K562 (cell line): ENCODE data around the gene RAD23B. TPM values are rescaled to one million over a fixed set of nuclear protein-coding genes. Genes with fewer than 3 reads are reported as not detected.

Experiments
- ETS2 ChIP-seq: IDR thresholded peaks from 2 replicates; pipeline ENCODE4 v1.6.1; 2016; ENCODE audit warnings: borderline replicate concordance, missing genetic modification characterization, mild to moderate bottlenecking, moderate library complexity, missing compliant biosample characterization; ENCODE audit not compliant: poor library complexity, severe bottlenecking
- MED1 ChIP-seq: sonication (generic); formaldehyde crosslinking; IDR thresholded peaks from 2 replicates; pipeline ENCODE4 v1.8.1; 2023; ENCODE audit warnings: missing genetic modification reagents, borderline replicate concordance
- PCBP2 ChIP-seq: fragments of 200-400 bp; formaldehyde crosslinking; IDR thresholded peaks from 2 replicates; pipeline ENCODE4 v1.6.1; 2018; ENCODE audit warnings: low read length, low read depth, mild to moderate bottlenecking, moderate library complexity; ENCODE audit not compliant: poor library complexity, severe bottlenecking
- POLR2B ChIP-seq: fragments of 450-650 bp; IDR thresholded peaks from 2 replicates; pipeline ENCODE4 v1.6.1; 2018; ENCODE audit warnings: low read depth; ENCODE audit not compliant: partially characterized antibody
- PURB ChIP-seq: sonication (generic); formaldehyde crosslinking; IDR thresholded peaks from 2 replicates; pipeline ENCODE4 v1.9.0; 2021; ENCODE audit warnings: low read depth, mild to moderate bottlenecking, missing genetic modification reagents
- ZFP1 ChIP-seq: fragments of 450-650 bp; formaldehyde crosslinking; IDR thresholded peaks from 2 replicates; pipeline ENCODE4 v1.4.0; 2020; ENCODE audit warnings: mild to moderate bottlenecking, mixed read lengths
- ZNF263 ChIP-seq: sonication (generic); formaldehyde crosslinking; IDR thresholded peaks from 2 replicates; pipeline ENCODE4 v1.8.0; 2022; ENCODE audit warnings: mild to moderate bottlenecking, missing genetic modification reagents, borderline replicate concordance
- ZNF324 ChIP-seq: fragments of 250-450 bp; sonication (Bioruptor Pico); IDR thresholded peaks from 2 replicates; pipeline ENCODE4 v1.4.0; 2020; ENCODE audit warnings: mild to moderate bottlenecking
- ZNF77 ChIP-seq: fragments of 250-450 bp; sonication (Bioruptor Pico); IDR thresholded peaks from 2 replicates; pipeline ENCODE4 v1.5.0; 2020
- polyA plus RNA-seq, 8 experiments: library from polyadenylated mRNA; depleted of rRNA in 4 of 8; stranded (reverse) in 5 of 8; unstranded in 3 of 8; fragments of >200 nt; fragmentation: Nextera tagmentation in 2 of 8; fragmentation: Illumina TruSeq in 1 of 8; extraction: Ambion mirVana in 2 of 8; extraction: Trizol in 1 of 8; gene quantifications; 2 replicates each; pipeline versions ENCODE4 v1.2.1 to v1.2.3, GENCODE V29; 2011 to 2014; ENCODE audit warnings: inconsistent platforms in 1 of 8, missing spikeins in 1 of 8
- total RNA-seq, 7 experiments: library from RNA; depleted of rRNA in 6 of 7; stranded (reverse); fragments of >200 nt in 6 of 7; fragmentation: Illumina TruSeq in 2 of 7; extraction: Trizol in 2 of 7; gene quantifications; 2 replicates each; pipeline versions ENCODE4 v1.2.1 to v1.2.3, GENCODE V29; 2011 to 2021; ENCODE audit warnings: low replicate concordance in 1 of 7
- TF ChIP-seq, protein P1 (sequence below): sonication (generic); formaldehyde crosslinking; IDR thresholded peaks from 2 replicates; pipeline ENCODE4 v1.8.1; 2022; ENCODE audit warnings: missing genetic modification reagents
- TF ChIP-seq, protein P2 (sequence below), 2 experiments: IDR thresholded peaks in 1 of 2; conservative IDR thresholded peaks in 1 of 2; 2 replicates each; pipeline ENCODE4 v1.6.1; 2016; ENCODE audit warnings: low read depth in 2 of 2, mild to moderate bottlenecking in 1 of 2, missing compliant biosample characterization in 1 of 2, missing genetic modification characterization in 1 of 2, moderate library complexity in 1 of 2

RAD23B gene
- total and polyA plus RNA-seq, 9 of the 15 experiments (the other 6 are each of a cell fraction or from before 2014, with no cell fraction given) = 14.5 to 184 (median 114) TPM

DNA sequence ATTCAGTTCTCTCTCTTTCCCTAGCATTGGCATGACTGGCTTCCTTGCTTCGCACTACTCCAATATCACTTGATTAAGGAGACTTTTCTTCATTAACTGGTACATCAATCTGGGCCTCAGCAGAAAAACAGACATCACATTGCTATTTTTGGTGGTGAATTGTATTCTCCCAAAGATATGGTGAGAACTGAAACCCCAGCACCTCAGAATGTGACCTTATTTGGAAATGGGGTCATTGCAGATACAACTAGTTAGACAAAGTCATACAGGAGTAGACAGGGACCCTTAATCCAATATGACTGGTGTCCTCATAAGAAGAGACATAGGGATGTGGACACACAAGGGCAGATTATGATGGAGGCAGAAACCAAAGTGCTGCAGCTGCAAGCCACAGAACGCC lies 7.5 kb upstream of the RAD23B start (continued):
- TF ChIP-seq ZNF263 (CRISPR knock-in tag) (no peak), PURB (no peak), ZNF77 (CRISPR knock-in tag) (no peak), ETS2 (tag) (no peak), PCBP2 (no peak), ZFP1 (no peak), POLR2B (no peak), ZNF324 (CRISPR knock-in tag) (no peak), MED1 (CRISPR knock-in tag) (no peak)
- TF ChIP-seq, protein P1, sequence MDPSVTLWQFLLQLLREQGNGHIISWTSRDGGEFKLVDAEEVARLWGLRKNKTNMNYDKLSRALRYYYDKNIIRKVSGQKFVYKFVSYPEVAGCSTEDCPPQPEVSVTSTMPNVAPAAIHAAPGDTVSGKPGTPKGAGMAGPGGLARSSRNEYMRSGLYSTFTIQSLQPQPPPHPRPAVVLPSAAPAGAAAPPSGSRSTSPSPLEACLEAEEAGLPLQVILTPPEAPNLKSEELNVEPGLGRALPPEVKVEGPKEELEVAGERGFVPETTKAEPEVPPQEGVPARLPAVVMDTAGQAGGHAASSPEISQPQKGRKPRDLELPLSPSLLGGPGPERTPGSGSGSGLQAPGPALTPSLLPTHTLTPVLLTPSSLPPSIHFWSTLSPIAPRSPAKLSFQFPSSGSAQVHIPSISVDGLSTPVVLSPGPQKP = no peak
- TF ChIP-seq, protein P2, sequence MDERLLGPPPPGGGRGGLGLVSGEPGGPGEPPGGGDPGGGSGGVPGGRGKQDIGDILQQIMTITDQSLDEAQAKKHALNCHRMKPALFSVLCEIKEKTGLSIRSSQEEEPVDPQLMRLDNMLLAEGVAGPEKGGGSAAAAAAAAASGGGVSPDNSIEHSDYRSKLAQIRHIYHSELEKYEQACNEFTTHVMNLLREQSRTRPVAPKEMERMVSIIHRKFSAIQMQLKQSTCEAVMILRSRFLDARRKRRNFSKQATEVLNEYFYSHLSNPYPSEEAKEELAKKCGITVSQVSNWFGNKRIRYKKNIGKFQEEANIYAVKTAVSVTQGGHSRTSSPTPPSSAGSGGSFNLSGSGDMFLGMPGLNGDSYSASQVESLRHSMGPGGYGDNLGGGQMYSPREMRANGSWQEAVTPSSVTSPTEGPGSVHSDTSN (CRISPR knock-in tag; IDR thresholded peaks at IDR 0.05; ENCODE audit: low read depth) = no peak
- TF ChIP-seq, protein P2 (tag; conservative IDR thresholded peaks at IDR 0.05; ENCODE audit: low read depth) = no peak
